ENCODE data around the gene KCNH4. TPM values are rescaled to one million over a fixed set of nuclear protein-coding genes. Genes with fewer than 3 reads are reported as not detected.

The KCNH4 gene
- total RNA-seq, 3 donors from 2014 or later, result 0.06 to 0.10 TPM; not detected in 1

DNA sequence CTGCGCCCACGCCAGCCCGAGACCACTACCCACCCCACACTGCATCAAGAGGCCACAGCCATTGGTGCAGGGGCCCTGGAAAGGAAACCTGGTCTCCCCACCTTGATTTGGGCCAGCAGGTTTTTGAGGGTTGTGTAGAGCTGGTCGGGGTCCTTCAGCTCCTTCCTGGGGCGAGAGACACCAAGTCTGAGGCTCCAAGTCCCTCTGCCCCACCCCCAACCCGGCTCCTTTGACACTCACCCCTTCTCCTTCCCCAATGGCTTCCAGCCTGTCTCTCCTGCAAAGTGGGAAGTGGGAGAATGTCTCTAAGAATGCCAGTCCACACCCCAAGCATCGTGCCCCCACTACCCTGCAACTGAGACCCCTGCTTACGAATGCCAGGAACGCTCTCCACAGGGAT, 66.8 kb downstream of the KCNH4 start:
- Histone ChIP-seq H3K9me3 (no peaks in the 10 kb centered on the region), H3K4me3 (no peak overlapping the region), H3K36me3 (ENCODE audit: low read depth) (no peaks in the 10 kb centered on the region), H3K4me1 (ENCODE audit: low read depth) (peaks cover 18% of the 10 kb centered on the region)
- ATAC-seq (no peak), DNase-seq (no peak)
- intact Hi-C loops (cut with DNase I, micrococcal nuclease), result loop anchor here in 1 of 2 donors (10.0 kb wide), 1 partner anchor 149 kb away; the partner anchor contains the start of gene CNP
- TF ChIP-seq, protein P1, sequence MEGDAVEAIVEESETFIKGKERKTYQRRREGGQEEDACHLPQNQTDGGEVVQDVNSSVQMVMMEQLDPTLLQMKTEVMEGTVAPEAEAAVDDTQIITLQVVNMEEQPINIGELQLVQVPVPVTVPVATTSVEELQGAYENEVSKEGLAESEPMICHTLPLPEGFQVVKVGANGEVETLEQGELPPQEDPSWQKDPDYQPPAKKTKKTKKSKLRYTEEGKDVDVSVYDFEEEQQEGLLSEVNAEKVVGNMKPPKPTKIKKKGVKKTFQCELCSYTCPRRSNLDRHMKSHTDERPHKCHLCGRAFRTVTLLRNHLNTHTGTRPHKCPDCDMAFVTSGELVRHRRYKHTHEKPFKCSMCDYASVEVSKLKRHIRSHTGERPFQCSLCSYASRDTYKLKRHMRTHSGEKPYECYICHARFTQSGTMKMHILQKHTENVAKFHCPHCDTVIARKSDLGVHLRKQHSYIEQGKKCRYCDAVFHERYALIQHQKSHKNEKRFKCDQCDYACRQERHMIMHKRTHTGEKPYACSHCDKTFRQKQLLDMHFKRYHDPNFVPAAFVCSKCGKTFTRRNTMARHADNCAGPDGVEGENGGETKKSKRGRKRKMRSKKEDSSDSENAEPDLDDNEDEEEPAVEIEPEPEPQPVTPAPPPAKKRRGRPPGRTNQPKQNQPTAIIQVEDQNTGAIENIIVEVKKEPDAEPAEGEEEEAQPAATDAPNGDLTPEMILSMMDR (IDR thresholded peaks at IDR 0.05), result no peak

DNA sequence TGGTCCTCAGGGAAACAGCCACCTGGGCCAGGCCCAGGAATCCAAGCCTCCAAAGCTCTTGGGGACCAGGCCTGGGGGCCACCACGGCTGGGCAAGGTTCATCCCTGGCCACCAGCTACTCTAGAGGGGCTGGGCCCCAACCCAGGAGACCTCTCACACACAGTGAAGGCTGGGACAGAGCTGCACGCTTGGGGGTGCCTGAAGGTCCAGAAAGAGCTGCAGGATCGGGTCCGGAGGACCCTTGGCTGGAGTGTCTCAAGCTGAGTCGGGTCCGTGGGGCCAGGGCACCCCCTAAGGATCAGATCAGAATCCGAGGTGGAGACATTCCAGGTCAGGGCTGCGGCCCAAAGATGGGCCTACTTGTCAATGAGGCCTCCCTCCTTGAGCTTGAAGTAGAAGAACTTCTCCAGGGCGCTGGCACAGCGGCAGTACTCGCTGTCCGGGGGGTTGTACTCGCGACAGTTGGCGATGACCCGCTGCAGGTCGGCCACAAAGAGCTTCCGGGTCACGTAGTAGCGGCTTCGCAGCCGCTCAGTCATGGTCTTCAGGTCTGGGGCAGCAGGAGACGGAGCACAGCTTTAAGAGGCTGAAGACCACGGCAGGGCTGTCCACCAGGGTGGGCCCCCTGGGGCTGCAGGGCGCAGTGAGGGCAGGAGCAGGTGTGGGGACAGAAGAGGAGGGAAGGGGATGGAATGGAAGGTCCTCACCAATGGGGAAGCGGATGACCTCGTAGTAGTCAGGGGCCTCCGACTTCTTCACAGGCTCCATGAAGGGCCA, 67.5 kb downstream of the KCNH4 start:
- no peaks in the 10 kb centered on the region for H3K36me3 ChIP-seq (ENCODE audit: low read depth)
- TF ChIP-seq, protein P1 (IDR thresholded peaks at IDR 0.05), result no peak
- H3K4me3 ChIP-seq, result no peak overlapping the region
- intact Hi-C loops (cut with DNase I, micrococcal nuclease), result loop anchor here in 1 of 2 donors (10.0 kb wide), 1 partner anchor 149 kb away; the partner anchor contains the start of gene CNP
- ATAC-seq (no peak), DNase-seq (peak in 1 of 3 donors; percentile 37)
- peaks cover 18% of the 10 kb centered on the region for H3K4me1 ChIP-seq (ENCODE audit: low read depth)
- H3K9me3 ChIP-seq, result no peaks in the 10 kb centered on the region

DNA sequence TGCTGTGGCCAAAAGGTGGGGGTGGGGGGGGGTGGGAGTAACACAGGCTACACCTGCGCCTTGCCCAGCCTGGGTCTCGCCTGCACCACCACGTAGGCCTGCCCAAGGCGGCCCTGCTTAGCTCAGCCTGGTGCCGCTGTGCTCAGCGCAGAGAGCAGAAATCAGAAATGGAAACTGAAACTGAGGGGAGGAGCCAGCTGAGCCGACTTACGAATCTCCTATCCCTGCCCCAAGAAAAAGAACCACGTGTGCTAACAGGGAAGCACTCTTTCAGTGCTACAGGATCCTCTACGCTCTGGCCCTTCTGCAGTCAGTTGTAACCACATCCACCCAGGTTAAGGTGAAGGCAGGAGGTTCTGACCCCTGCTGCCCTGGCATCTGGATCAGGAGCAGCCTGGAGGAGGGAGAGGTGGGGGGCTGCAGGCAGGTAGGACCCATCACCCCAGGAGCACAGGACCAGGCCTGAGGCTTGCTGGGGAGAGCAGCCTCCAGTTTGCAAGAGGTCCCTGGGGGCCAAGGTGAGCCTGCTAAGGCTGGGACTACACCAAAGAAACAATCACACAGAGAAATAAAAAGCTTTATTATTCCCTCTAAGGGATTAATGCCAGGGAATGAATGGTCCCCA, 68.3 kb downstream of the KCNH4 start, which contains the start of gene DHX58:
DHX58 (minus strand) TSS at position 163 of the 625 bp plus-strand sequence. CDS start 822 bp downstream, outside the sequence.
- Histone ChIP-seq H3K4me1 (ENCODE audit: low read depth) (peaks cover 18% of the 10 kb centered on the region), H3K4me3 (peak within 1 kb of the TSS; percentile 19), H3K9me3 (no peaks in the 10 kb centered on the region), H3K36me3 (ENCODE audit: low read depth) (no peaks in the 10 kb centered on the region)
- ATAC-seq (peak; percentile 89), DNase-seq (peak; percentile 81 to 89 (median 85))
- TF ChIP-seq, protein P1 (IDR thresholded peaks at IDR 0.05), result no peak
- intact Hi-C loops (cut with DNase I, micrococcal nuclease), result loop anchor here in 1 of 2 donors (10.0 kb wide), 1 partner anchor 148 kb away; the partner anchor contains the start of gene CNP

DNA sequence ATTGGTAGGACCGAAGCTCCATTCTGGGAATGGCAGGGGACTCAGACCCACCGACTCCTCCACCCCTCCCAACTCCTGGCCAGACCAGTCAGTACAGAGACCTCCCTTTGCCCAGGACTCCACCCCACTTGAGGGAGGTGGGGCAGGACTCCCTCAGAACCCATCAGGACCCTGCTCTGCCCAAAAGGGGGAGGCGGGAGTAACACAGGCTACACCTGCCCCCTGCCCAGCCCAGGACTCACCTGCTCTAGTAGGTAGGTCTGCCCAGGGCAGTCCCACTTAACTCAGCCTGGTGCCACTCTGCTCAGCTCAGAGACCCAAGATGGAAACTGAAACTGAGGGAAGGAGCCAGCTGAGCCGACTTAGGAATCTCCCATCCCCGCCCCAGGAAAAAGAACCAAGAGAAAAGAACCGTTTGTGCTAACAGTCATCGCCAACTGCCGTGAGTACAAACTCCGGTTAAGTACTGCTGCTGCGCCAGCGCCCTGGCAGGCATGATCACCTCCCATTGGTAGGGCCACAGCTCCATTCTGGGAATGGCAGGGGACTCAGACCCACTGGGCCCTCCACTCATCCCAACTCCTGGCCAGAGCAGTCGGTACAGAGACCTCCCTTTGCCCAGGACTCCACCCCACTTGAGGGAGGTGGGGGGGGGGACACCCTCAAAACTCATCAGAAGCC, 68.9 kb downstream of the KCNH4 start:
- ATAC-seq, result peak; percentile 62
- Histone ChIP-seq H3K4me3 (peak overlapping the region; percentile 19), H3K36me3 (ENCODE audit: low read depth) (no peaks in the 10 kb centered on the region), H3K4me1 (ENCODE audit: low read depth) (peaks cover 18% of the 10 kb centered on the region), H3K9me3 (no peaks in the 10 kb centered on the region)
- intact Hi-C loops (cut with DNase I, micrococcal nuclease), result loop anchor here in 1 of 2 donors (10.0 kb wide), 1 partner anchor 147 kb away; the partner anchor contains the start of gene CNP
- TF ChIP-seq, protein P1 (IDR thresholded peaks at IDR 0.05), result no peak
- DNase-seq, result peak; percentile 63 to 71 (median 67)

DNA sequence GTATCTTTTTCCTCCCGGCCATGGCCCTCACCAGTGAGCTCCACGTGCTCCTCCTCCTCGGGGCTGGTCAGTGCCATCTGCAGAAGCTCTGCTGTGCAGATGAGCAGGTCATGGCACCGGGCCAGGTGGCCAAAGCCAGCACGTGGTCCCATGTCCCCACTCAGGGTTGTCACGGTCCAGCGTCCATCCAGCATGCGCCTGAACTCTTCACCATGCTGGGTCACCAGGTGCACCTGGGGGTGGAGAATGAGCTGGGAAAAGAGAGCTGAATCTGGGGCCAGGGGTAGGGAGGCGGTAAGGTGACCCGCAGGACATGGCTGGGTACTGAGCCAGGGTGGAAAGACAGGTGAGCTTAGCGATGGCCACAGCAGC, 69.7 kb downstream of the KCNH4 start:
- intact Hi-C loops (cut with DNase I, micrococcal nuclease), result loop anchor here in 1 of 2 donors (10.0 kb wide), 1 partner anchor 146 kb away; the partner anchor contains the start of gene CNP

More for the DNA sequence above, 69.7 kb downstream of the KCNH4 start:
- Histone ChIP-seq H3K36me3 (ENCODE audit: low read depth) (no peaks in the 10 kb centered on the region), H3K4me1 (ENCODE audit: low read depth) (peaks cover 18% of the 10 kb centered on the region), H3K4me3 (no peak overlapping the region), H3K9me3 (no peaks in the 10 kb centered on the region)
- no peak for ATAC-seq
- TF ChIP-seq, protein P1 (IDR thresholded peaks at IDR 0.05), result no peak
- peak in 2 of 3 donors; percentile 49 to 60 for DNase-seq

All from mucosa of descending colon (tissue), 3 donors.